ENCODE measurements around the gene NDUFC2. TPM values are rescaled to one million over a fixed set of nuclear protein-coding genes. Genes with fewer than 3 reads are reported as not detected.
A peak's percentile ranks its signal among the peaks of the same experiment; 100 is the strongest.
"Not testable (repeated sequence)": the region's sequence is repeated elsewhere in the genome, so short reads cannot be mapped to it uniquely, and the experiment has no call there.

NDUFC2 gene
- total and polyA plus RNA-seq, 2 of the 13 experiments (the other 11 are each of a cell fraction or from before 2014, with no cell fraction given) = 256 to 363 TPM

DNA sequence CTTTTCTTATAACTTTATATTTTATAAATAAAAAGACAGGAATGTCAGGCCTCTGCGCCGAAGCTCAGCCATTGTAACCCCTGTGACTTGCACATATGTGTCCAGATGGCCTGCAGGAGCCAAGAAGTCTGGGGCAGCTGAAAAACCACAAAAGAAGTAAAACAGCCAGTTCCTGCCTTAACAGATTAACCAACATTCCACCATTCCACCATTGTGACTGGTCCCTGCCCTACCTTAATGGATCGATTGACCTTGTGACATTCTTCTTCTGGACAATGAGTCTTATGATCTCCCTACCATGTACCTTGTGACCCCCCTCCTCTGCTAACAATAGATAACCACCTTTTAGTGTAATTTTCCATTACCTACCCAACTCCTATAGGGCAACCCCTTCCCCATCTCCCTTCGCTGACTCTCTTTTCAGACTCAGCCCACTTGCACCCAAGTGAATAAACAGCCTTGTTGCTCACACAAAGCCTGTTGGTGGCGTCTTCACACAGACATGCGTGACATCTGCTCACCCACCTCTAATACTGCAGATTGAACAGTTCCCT, 6.9 kb upstream of the NDUFC2 start (continued):
- TF ChIP-seq ARNTL (CRISPR knock-in tag; IDR thresholded peaks at IDR 0.05) = peak; percentile 58; the same call in 1 of the 2 replicates
- TF ChIP-seq KDM6A (CRISPR knock-in tag; IDR thresholded peaks at IDR 0.05; ENCODE audit: low read depth) = peak; percentile 77
- TF ChIP-seq SALL1 (CRISPR knock-in tag; IDR thresholded peaks at IDR 0.05) = peak; percentile 86
- TF ChIP-seq, protein P1, sequence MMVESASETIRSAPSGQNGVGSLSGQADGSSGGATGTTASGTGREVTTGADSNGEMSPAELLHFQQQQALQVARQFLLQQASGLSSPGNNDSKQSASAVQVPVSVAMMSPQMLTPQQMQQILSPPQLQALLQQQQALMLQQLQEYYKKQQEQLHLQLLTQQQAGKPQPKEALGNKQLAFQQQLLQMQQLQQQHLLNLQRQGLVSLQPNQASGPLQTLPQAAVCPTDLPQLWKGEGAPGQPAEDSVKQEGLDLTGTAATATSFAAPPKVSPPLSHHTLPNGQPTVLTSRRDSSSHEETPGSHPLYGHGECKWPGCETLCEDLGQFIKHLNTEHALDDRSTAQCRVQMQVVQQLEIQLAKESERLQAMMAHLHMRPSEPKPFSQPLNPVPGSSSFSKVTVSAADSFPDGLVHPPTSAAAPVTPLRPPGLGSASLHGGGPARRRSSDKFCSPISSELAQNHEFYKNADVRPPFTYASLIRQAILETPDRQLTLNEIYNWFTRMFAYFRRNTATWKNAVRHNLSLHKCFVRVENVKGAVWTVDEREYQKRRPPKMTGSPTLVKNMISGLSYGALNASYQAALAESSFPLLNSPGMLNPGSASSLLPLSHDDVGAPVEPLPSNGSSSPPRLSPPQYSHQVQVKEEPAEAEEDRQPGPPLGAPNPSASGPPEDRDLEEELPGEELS (CRISPR knock-in tag; IDR thresholded peaks at IDR 0.05) = peak; percentile 88
- TF ChIP-seq NR2F1 (CRISPR knock-in tag; IDR thresholded peaks at IDR 0.05) = peak; percentile 98 to 99
- 0 out of 2 replicates have a peak, but pooled peaks have one; percentile 25 for TF ChIP-seq DMAP1 (CRISPR knock-in tag; IDR thresholded peaks at IDR 0.05)
- TF ChIP-seq TFAP4 (IDR thresholded peaks at IDR 0.05; ENCODE audit: borderline replicate concordance, low read depth) = peak; percentile 64; the same call in 1 of the 2 replicates
- peak; percentile 42; the same call in 1 of the 2 replicates for TF ChIP-seq ARID4A (CRISPR knock-in tag; IDR thresholded peaks at IDR 0.05; ENCODE audit: borderline replicate concordance)
- peak; percentile 81 for TF ChIP-seq CREM (IDR thresholded peaks at IDR 0.05)
- not testable (repeated sequence) for TF ChIP-seq CREM (CRISPR knock-in tag; IDR thresholded peaks at IDR 0.05)
- peak; percentile 91 for TF ChIP-seq RCOR2 (CRISPR knock-in tag; IDR thresholded peaks at IDR 0.05)
- TF ChIP-seq FOSL2 (CRISPR knock-in tag; IDR thresholded peaks at IDR 0.05) = peak; percentile 88
- TF ChIP-seq TARDBP (CRISPR knock-in tag; IDR thresholded peaks at IDR 0.05) = peak; percentile 65; the same call in 1 of the 2 replicates
- peak; percentile 24; the same call in 1 of the 2 replicates for TF ChIP-seq ZNF788 (CRISPR knock-in tag; IDR thresholded peaks at IDR 0.05; ENCODE audit: borderline replicate concordance)
- peak; percentile 70; the same call in 1 of the 2 replicates for TF ChIP-seq NCOR1 (IDR thresholded peaks at IDR 0.05; ENCODE audit: borderline replicate concordance, low read length)
- peak; percentile 72; the same call in 1 of the 2 replicates for TF ChIP-seq DNMT3B (CRISPR knock-in tag; conservative IDR thresholded peaks at IDR 0.05)
- peak; percentile 100 for TF ChIP-seq ONECUT2 (CRISPR knock-in tag; IDR thresholded peaks at IDR 0.05)
- TF ChIP-seq ATF7-NPFF (CRISPR knock-in tag; IDR thresholded peaks at IDR 0.05; ENCODE audit: low read depth) = 0 out of 2 replicates have a peak, but pooled peaks have one; percentile 38
- peak; percentile 73; the same call in 1 of the 2 replicates for TF ChIP-seq ZNF605 (CRISPR knock-in tag; IDR thresholded peaks at IDR 0.05)
- peak; percentile 82 for TF ChIP-seq HHEX (CRISPR knock-in tag; IDR thresholded peaks at IDR 0.05)
- peak; percentile 19 for TF ChIP-seq SKI (IDR thresholded peaks at IDR 0.05; ENCODE audit: partially characterized antibody)
- TF ChIP-seq EP300 (IDR thresholded peaks at IDR 0.05; ENCODE audit: low read depth in 2 of 2, low read length in 2 of 2) = peak; percentile 63 to 95; a peak in 3 of 4 replicates
- peak; percentile 97 for TF ChIP-seq EP300 (CRISPR knock-in tag; IDR thresholded peaks at IDR 0.05; ENCODE audit: borderline replicate concordance)
- peak; percentile 76; the same call in 1 of the 2 replicates for TF ChIP-seq NFATC3 (CRISPR knock-in tag; IDR thresholded peaks at IDR 0.05)
- TF ChIP-seq SOX5 (CRISPR knock-in tag; IDR thresholded peaks at IDR 0.05; ENCODE audit: borderline replicate concordance) = peak; percentile 100
- TF ChIP-seq NCOA2 (CRISPR knock-in tag; IDR thresholded peaks at IDR 0.05) = peak; percentile 97
